Measurements from ENCODE around the gene EEF1A1.
"Not testable (repeated sequence)": the region's sequence is repeated elsewhere in the genome, so short reads cannot be mapped to it uniquely, and the experiment has no call there.

The EEF1A1 gene

GRCh38 chr6:73520688-73521350, at the start of gene EEF1A1:
EEF1A1 (minus strand) TSS chr6:73521032; CDS start chr6:73520026, 1,006 bp downstream.
- DNase-seq (ENCODE audit: low read depth, low spot score) = peak; percentile 100

DNA sequence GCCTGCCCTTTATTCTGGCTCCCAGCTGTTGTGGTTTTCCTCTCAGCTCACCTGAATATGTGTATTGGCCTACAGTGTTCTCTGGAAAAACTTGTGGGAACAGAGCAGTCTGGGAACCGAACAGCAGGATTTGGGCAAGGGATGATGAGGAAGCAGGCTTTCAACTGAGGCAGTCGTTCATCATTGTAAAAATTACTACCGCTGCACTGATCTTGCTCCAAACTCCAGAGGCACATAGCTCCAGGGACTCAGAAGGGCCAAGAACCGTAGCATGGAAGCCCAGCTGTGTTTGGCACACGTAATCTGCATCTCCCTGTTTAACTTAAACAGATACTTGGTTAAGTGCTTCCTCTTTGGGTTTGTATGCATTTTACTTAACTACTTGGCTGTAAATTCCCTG, 48.3 kb upstream of the EEF1A1 start:
- DNase-seq (ENCODE audit: low read depth, low spot score) = no peak

GRCh38 chr6:73566954-73567591, 46.2 kb upstream of the EEF1A1 start:
- DNase-seq (ENCODE audit: low read depth, low spot score) = peak; percentile 41

GRCh38 chr6:73566486-73566871, 45.6 kb upstream of the EEF1A1 start:
- DNase-seq (ENCODE audit: low read depth, low spot score) = peak; percentile 22

DNA sequence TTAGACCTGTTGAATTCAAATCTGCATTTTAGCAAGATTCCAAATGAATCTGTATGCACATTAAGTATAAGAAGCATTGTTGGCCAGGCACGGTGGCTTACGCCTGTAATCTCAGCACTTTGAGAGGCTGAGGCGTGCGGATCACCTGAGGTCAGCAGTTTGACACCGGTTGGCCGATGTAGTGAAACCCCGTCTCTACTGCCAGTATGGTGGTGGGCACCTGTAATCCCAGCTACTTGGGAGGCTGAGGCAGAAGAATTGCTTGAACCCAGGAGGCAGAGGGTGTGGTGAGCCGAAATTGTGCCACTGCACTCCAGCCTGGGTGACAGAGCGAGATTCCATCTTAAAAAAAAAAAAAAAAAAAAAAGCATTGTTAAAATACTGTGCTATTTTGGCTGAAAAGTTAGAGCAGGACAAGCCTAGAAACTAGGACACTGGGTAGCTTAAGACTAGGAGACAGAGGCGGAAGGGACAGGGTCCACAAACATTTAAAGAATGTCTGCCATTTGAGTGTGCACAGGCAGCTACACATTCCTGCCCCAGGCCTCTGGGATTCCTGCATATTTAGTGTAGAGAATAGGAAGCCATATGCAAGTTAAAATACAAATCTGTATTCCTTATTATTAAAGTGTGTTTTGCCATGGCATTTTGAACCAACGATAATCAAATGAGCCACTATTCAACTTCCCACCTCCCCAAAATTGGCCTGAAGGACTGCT, 45.1 kb upstream of the EEF1A1 start:
- DNase-seq (ENCODE audit: low read depth, low spot score) = peak; percentile 88

GRCh38 chr6:73564578-73565345, 43.9 kb upstream of the EEF1A1 start:
- peak; percentile 20 for DNase-seq (ENCODE audit: low read depth, low spot score)

- no peak for DNase-seq (ENCODE audit: low read depth, low spot score)
Observed at GRCh38 chr6:73562558-73562957, 41.7 kb upstream of the EEF1A1 start.

DNA sequence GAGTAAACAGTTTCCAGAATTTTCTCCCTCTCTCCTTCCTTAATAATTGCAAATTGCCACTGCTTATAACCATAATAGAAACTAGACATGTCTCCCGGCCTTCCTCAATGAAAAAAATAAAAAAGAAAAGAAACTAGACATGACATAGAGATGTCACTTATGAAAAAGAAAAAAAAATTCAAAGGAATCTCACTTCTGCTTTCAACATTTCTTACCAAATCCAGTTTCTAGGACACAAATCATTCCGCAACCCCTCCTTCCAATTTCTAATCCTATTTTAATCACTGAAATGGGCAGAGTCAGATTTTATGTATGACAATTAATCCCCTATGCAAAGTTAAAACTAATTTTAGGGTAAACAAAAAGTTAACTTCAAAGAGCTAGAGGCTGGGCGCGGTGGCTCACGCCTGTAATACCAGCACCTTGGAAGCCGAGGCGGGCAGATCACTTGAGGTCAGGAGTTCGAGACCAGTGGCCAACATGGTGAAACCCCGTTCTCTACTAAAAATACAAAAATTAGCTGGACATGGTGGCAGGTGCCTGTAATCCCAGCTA, 40.1 kb upstream of the EEF1A1 start:
- no peak for DNase-seq (ENCODE audit: low read depth, low spot score)

GRCh38 chr6:73560182-73560732, 39.4 kb upstream of the EEF1A1 start:
- DNase-seq (ENCODE audit: low read depth, low spot score) = no peak

DNA sequence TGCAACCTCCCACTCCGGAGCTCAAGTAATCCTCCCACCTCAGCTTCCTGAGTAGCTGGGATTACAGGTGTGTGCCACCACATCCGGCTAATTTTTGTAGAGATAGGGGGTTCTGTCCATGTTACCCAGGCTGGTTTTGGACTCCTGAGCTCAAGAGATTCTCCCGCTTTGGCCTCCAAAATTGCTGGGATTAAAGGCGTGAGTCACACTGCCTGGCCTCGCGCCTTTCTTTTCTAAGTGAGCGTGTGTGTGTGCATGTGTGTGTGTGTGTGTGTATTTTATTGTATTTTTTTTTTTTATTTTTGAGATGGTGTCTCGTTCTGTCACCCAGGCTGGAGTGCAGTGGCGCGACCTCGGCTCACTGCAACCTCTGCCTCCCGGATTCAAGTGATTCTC, 38.6 kb upstream of the EEF1A1 start:
- DNase-seq (ENCODE audit: low read depth, low spot score) = not testable (repeated sequence)

DNA sequence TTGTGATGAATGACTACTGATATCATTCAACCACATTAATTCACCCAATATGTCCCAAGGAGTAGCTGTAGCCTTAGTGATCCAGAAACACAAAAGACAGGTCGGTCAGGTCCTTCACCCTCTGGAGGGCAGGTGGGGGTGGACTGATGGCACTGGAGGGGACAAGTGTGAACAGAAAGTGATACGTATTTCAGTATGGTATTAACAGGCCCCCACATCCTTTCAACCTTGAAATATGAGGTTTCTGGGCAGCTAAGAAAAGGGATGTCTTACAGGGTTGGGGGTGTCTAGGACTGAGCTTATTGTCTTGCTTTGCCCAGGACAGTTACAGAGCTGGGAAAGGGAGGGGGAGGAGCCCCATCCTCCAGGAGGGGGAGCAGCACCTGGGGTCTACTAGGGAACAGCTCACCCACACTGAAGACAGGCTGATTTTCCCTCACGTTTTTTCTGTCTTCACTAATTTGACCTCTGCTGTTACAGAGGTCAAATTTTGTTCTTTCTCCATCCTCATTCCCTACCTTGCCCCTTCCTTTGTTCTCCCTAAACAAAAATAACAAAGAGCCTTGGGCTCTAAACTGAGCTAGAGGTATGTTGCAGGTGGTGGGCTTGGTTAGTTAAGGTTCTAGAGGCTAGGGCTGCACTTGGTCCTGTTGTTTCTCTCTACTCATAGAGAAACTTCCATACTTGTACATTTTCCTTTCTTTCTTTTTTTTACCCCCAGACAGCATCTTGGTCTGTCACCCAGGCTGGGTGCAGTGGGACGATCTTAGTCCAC, 38.0 kb upstream of the EEF1A1 start:
- peak; percentile 38 for DNase-seq (ENCODE audit: low read depth, low spot score)

DNA sequence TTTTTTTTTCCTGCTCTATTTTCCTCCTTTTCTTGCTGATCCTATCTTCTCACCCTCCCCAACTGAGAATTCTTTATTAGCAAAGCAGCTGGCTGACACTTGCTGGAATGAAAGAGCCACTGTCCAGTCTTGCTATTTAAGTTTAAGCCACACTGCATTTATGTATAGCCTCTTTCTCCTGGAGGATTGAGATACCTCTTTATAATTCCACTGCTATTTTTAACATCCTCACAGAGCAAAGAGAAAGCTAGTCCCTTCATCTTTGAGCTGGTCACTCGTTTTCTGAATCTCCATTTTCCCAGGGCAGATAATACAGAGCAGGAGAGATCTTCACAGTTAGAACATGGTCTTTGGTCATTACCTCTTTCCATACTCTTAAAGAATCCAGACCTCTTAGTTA, 36.0 kb upstream of the EEF1A1 start:
- DNase-seq (ENCODE audit: low read depth, low spot score) = no peak

DNA sequence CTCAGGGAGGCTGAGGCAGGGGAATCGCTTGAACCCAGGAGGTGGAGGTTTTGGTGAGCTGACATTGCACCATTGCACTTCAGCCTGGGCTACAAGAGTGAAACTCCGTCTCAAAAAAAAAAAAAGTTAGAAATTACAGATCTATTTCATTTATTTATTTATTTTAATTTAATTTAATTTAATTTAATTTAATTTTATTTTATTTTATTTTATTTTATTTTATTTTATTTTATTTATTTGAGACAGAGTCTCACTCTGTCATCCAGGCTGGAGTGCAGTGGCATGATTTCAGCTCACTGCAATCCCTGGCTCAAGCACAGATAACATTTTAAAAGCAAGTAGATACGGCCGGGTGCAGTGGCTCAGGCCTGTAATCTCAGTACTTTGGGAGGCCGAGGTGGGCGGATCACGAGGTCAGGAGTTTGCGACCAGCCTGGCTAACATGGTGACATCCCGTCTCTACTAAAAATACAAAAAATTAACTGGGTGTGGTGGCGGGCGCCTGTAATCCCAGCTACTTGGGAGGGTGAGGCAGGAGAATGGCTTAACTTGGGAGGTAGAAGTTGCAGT, 34.6 kb upstream of the EEF1A1 start:
- DNase-seq (ENCODE audit: low read depth, low spot score) = not testable (repeated sequence)

GRCh38 chr6:73551115-73551514, 30.3 kb upstream of the EEF1A1 start:
- DNase-seq (ENCODE audit: low read depth, low spot score) = not testable (repeated sequence)

DNA sequence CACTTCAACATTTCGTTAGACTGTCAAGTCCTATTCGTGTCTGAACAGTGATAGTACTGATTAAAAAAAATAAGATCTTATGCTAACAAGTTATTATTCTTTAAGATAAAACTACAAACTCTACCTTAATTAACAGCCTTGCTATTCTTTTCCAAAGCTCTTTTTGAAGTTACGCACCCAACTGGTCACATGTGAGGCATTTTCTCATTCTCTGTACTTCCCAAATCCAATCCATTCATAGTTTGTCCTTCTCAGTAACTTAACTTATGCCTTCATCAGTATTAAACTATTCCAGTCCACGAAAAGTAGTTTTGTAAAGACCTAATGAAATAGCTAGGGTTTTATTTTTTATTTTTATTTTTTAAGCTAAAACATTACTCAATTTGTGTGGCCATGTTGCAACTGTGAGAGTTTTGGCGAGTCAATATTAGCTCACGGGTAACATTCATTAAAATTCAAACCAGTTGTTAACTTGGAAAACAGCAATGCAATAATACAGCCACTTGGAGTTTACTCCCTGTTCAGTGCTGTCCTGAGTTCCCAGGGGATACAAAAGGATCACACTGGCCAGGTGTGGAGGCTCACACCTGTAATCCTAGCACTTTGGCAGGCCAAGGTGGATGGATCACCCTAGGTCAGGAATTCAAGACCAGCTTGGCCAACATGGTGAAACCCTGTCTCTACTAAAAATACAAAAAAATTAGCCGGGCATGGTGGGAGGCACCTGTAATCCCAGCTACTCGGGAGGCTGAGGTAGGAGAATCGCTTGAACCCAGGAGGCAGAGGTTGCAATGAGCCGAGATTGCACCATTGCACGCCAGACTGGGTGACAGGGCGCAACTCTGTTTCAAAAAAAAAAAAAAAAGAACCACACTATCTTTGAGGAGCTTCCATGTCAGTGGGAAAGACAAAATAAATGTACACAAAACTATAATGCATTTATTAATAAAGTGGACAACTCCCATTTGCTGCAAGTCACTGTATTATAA, 27.9 kb upstream of the EEF1A1 start:
- no peak for DNase-seq (ENCODE audit: low read depth, low spot score)

GRCh38 chr6:73547036-73547435, 26.2 kb upstream of the EEF1A1 start:
- no peak for DNase-seq (ENCODE audit: low read depth, low spot score)

DNA sequence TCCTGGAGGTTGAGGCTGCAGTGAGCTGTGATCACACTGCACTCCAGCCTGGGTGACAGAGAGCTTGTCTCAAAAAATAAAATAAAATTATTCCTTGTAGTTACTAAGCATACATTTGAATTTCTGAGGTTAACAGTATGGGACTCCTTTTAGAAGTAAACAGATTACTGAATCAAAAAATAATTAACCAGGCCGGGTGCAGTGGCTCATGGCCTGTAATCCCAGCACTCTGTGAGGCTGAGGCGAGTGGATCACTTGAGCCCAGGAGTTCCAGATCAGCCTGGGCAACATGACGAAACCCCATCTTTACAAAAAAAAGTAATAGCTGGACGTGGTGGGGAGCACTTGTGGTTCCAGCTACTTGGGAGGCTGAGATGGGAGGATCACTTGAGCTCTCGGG, 22.1 kb upstream of the EEF1A1 start:
- no peak for DNase-seq (ENCODE audit: low read depth, low spot score)

GRCh38 chr6:73542481-73542880, 21.6 kb upstream of the EEF1A1 start:
- DNase-seq (ENCODE audit: low read depth, low spot score) = not testable (repeated sequence)
